H1 (cell line): ENCODE data around the gene TMEM134. TPM values are rescaled to one million over a fixed set of nuclear protein-coding genes. Genes with fewer than 3 reads are reported as not detected.

Source experiments
- CTCF ChIA-PET: fragments of 300-600 bp; sonication (Branson Sonifier 250); formaldehyde crosslinking; loops from one replicate; lab custom pipeline; 2021; ENCODE audit not compliant: partially characterized antibody; lab: Charles Lee
- POLR2A ChIA-PET: fragments of 300-600 bp; sonication (Branson Sonifier 250); formaldehyde crosslinking; loops from one replicate; lab custom pipeline; 2021; ENCODE audit warnings: inconsistent platforms; ENCODE audit not compliant: partially characterized antibody; lab: Charles Lee
- DNase-seq, 2 experiments: peaks; one replicate each; pipeline versions ENCODE4 v3.0.0 to v3.0.0-alpha.2; 2010 to 2022; ENCODE audit warnings: low spot score in 2 of 2, low read depth in 1 of 2, mixed read lengths in 1 of 2
- FAIRE-seq: peaks from 2 replicates; lab custom pipeline; 2011; peaks lifted over from hg19 to GRCh38; lab: Jason Lieb, UNC
- H2AFZ ChIP-seq: 2 replicates; pipeline ENCODE4 v1.8.1; 2012; ENCODE audit warnings: low read length, inconsistent platforms
- H2AK5ac ChIP-seq: 2 replicates; pipeline ENCODE4 v1.6.1; 2013; ENCODE audit warnings: low read depth, low read length
- H2BK120ac ChIP-seq: replicated peaks from 2 replicates; pipeline ENCODE3; 2013; ENCODE audit warnings: low read depth, low read length, inconsistent platforms
- H2BK12ac ChIP-seq: 2 replicates; pipeline ENCODE4 v1.6.1; 2013; ENCODE audit warnings: low read depth, low read length
- H2BK15ac ChIP-seq: 2 replicates; pipeline ENCODE4 v1.6.1; 2013; ENCODE audit warnings: low read length
- H2BK20ac ChIP-seq: 2 replicates; pipeline ENCODE4 v1.6.1; 2013; ENCODE audit warnings: low read length
- H2BK5ac ChIP-seq: 2 replicates; pipeline ENCODE4 v1.6.1; 2013; ENCODE audit warnings: low read depth, low read length
- H3K14ac ChIP-seq: 2 replicates; pipeline ENCODE4 v1.6.1; 2013; ENCODE audit warnings: inconsistent platforms; ENCODE audit not compliant: insufficient read length
- H3K18ac ChIP-seq: 2 replicates; pipeline ENCODE4 v1.6.1; 2013; ENCODE audit warnings: low read length; ENCODE audit errors: extremely low read depth
- H3K23ac ChIP-seq: 2 replicates; pipeline ENCODE4 v1.6.1; 2013; ENCODE audit warnings: inconsistent platforms; ENCODE audit not compliant: insufficient read length
- H3K23me2 ChIP-seq: 2 replicates; pipeline ENCODE4 v1.6.1; 2013; ENCODE audit warnings: low read depth, low read length
- H3K27ac ChIP-seq: 2 replicates; pipeline ENCODE4 v1.6.1; 2011; ENCODE audit warnings: low read depth, low read length, inconsistent platforms
- H3K27me3 ChIP-seq, 4 experiments: replicated peaks in 1 of 4; 1 replicate in 1 of 4; 2 replicates in 3 of 4; pipeline versions ENCODE4 v1.6.1 to v1.8.1; 2011 to 2013; ENCODE audit warnings: low read length in 3 of 4, mild to moderate bottlenecking in 3 of 4, inconsistent platforms in 2 of 4, mixed read lengths in 2 of 4, moderate library complexity in 1 of 4; ENCODE audit not compliant: control insufficient read depth in 3 of 4, insufficient read depth in 3 of 4; ENCODE audit errors: extremely low read depth in 1 of 4
- H3K36me3 ChIP-seq, 4 experiments: 2 replicates each; pipeline versions ENCODE4 v1.6.1 to v1.8.1; 2011 to 2013; ENCODE audit warnings: mild to moderate bottlenecking in 4 of 4, low read length in 3 of 4, moderate library complexity in 2 of 4, control low read depth in 1 of 4, inconsistent platforms in 1 of 4; ENCODE audit not compliant: insufficient read depth in 4 of 4, control insufficient read depth in 2 of 4
- H3K4ac ChIP-seq: replicated peaks from 2 replicates; pipeline ENCODE3; 2013; ENCODE audit warnings: low read length, low read depth, mixed read lengths, inconsistent platforms; ENCODE audit not compliant: insufficient read length
- H3K4me1 ChIP-seq, 4 experiments: replicated peaks in 1 of 4; 1 replicate in 1 of 4; 2 replicates in 3 of 4; pipeline versions ENCODE4 v1.6.1 to v1.8.1; 2011 to 2013; ENCODE audit warnings: low read length in 3 of 4, inconsistent platforms in 2 of 4, mixed read lengths in 1 of 4; ENCODE audit not compliant: insufficient read depth in 4 of 4, control insufficient read depth in 3 of 4
- H3K4me2 ChIP-seq, 2 experiments: 2 replicates each; pipeline versions ENCODE4 v1.6.1 to v1.8.1; 2011 to 2013; ENCODE audit warnings: low read depth in 2 of 2, low read length in 2 of 2, control low read depth in 1 of 2, inconsistent platforms in 1 of 2, mild to moderate bottlenecking in 1 of 2; ENCODE audit not compliant: insufficient read depth in 1 of 2
- H3K4me3 ChIP-seq, 4 experiments: fragments of 200-600, 300-600 bp in 1 of 4; sonication (generic), shearing (Covaris generic), sonication (Bioruptor Twin) in 1 of 4; 2 replicates each; pipeline versions ENCODE4 v1.5.1 to v1.8.1; 2011 to 2016; ENCODE audit warnings: low read length in 4 of 4, low read depth in 3 of 4, control low read depth in 2 of 4, inconsistent platforms in 2 of 4, mild to moderate bottlenecking in 2 of 4, mixed read lengths in 1 of 4, moderate library complexity in 1 of 4; ENCODE audit not compliant: insufficient read depth in 2 of 4; ENCODE audit errors: extremely low read depth in 1 of 4
- H3K56ac ChIP-seq: replicated peaks from 2 replicates; pipeline ENCODE3; 2013; ENCODE audit warnings: low read depth, mild to moderate bottlenecking, mixed read lengths, low read length, inconsistent platforms; ENCODE audit not compliant: insufficient read length
- H3K79me1 ChIP-seq: 2 replicates; pipeline ENCODE4 v1.6.1; 2013; ENCODE audit warnings: low read depth, low read length, control low read depth
- H3K79me2 ChIP-seq, 2 experiments: 2 replicates each; pipeline versions ENCODE4 v1.6.1 to v1.8.1; 2012 to 2013; ENCODE audit warnings: low read length in 2 of 2, mild to moderate bottlenecking in 2 of 2, inconsistent platforms in 1 of 2; ENCODE audit not compliant: insufficient read depth in 2 of 2, control insufficient read depth in 1 of 2
- H3K9ac ChIP-seq, 4 experiments: replicated peaks in 1 of 4; 1 replicate in 1 of 4; 2 replicates in 3 of 4; pipeline versions ENCODE4 v1.6.1 to v1.8.1; 2011 to 2013; ENCODE audit warnings: low read depth in 3 of 4, low read length in 3 of 4, control low read depth in 2 of 4, mild to moderate bottlenecking in 2 of 4, moderate library complexity in 2 of 4, inconsistent platforms in 1 of 4; ENCODE audit errors: extremely low read depth in 1 of 4
- H3K9me3 ChIP-seq, 2 experiments: 2 replicates each; pipeline versions ENCODE4 v1.6.1 to v1.8.1; 2012 to 2013; ENCODE audit warnings: mild to moderate bottlenecking in 2 of 2, moderate library complexity in 2 of 2, control low read depth in 1 of 2, inconsistent platforms in 1 of 2, low read depth in 1 of 2, low read length in 1 of 2, mixed read lengths in 1 of 2; ENCODE audit not compliant: insufficient read depth in 2 of 2
- H4K20me1 ChIP-seq, 2 experiments: replicated peaks in 1 of 2; 2 replicates each; pipeline versions ENCODE3 to v1.8.1; 2011 to 2013; ENCODE audit warnings: inconsistent platforms in 2 of 2, low read length in 2 of 2, mild to moderate bottlenecking in 1 of 2; ENCODE audit not compliant: insufficient read depth in 2 of 2, control insufficient read depth in 1 of 2
- H4K5ac ChIP-seq: 2 replicates; pipeline ENCODE4 v1.6.1; 2013; ENCODE audit warnings: low read length, low read depth, mixed read lengths, inconsistent platforms; ENCODE audit not compliant: insufficient read length
- H4K8ac ChIP-seq: 2 replicates; pipeline ENCODE4 v1.8.0; 2013; ENCODE audit warnings: mild to moderate bottlenecking, moderate library complexity, low read length, inconsistent platforms; ENCODE audit not compliant: insufficient read depth; ENCODE audit errors: extremely low read depth
- H4K91ac ChIP-seq: replicated peaks from 2 replicates; pipeline ENCODE3; 2013; ENCODE audit warnings: low read length, mixed read lengths, inconsistent platforms; ENCODE audit not compliant: insufficient read length
- CREB1 ChIP-seq: IDR thresholded peaks from 2 replicates; pipeline ENCODE4 v1.6.1; 2012; ENCODE audit warnings: inconsistent platforms
- EGR1 ChIP-seq: IDR thresholded peaks from 2 replicates; pipeline ENCODE4 v1.6.1; 2011; ENCODE audit warnings: low read depth, low read length, borderline replicate concordance
- GTF2F1 ChIP-seq: IDR thresholded peaks from 2 replicates; pipeline ENCODE4 v1.6.1; 2012; ENCODE audit warnings: low read depth, low read length, improper control_type of control experiment, borderline replicate concordance
- KDM5A ChIP-seq: fragments of 200-600 bp; IDR thresholded peaks from 2 replicates; pipeline ENCODE4 v1.7.1; 2012; ENCODE audit warnings: mild to moderate bottlenecking, low read length, inconsistent platforms, mixed read lengths
- MAFK ChIP-seq: IDR thresholded peaks from 2 replicates; pipeline ENCODE4 v1.6.1; 2012; ENCODE audit warnings: low read depth, mild to moderate bottlenecking, improper control_type of control experiment, low read length
- POU5F1 ChIP-seq: IDR thresholded peaks from 2 replicates; pipeline ENCODE4 v1.6.1; 2011; ENCODE audit warnings: low read depth, mild to moderate bottlenecking, low read length, moderate library complexity
- RFX5 ChIP-seq: IDR thresholded peaks from 2 replicates; pipeline ENCODE4 v1.6.1; 2011; ENCODE audit warnings: low read depth, low read length, improper control_type of control experiment, borderline replicate concordance
- SIX5 ChIP-seq: IDR thresholded peaks from 2 replicates; pipeline ENCODE4 v1.6.1; 2011; ENCODE audit warnings: mild to moderate bottlenecking, low read depth, low read length
- SRF ChIP-seq: IDR thresholded peaks from 2 replicates; pipeline ENCODE4 v1.6.1; 2011; ENCODE audit warnings: mild to moderate bottlenecking, low read depth, low read length, moderate library complexity
- SUZ12 ChIP-seq: fragments of 200-600 bp; sonication (generic); IDR thresholded peaks from 2 replicates; pipeline ENCODE4 v1.6.1; 2012; ENCODE audit warnings: mild to moderate bottlenecking, inconsistent platforms, low read length, moderate library complexity, mixed read lengths
- TEAD4 ChIP-seq: IDR thresholded peaks from 2 replicates; pipeline ENCODE4 v1.6.1; 2012; ENCODE audit warnings: low read depth, low read length, inconsistent platforms, mixed read lengths
- WGBS, 2 experiments: shearing (Covaris generic) in 1 of 2; methylation state at CpG; one replicate each; pipeline versions ENCODE4 v1.1.6 to v1.1.7; 2013 to 2015; ENCODE audit warnings: low lambda C conversion rate in 2 of 2, mixed read lengths in 2 of 2, inconsistent platforms in 1 of 2, low coverage in 1 of 2, missing lambda C conversion rate in 1 of 2; ENCODE audit not compliant: insufficient replicate concordance in 2 of 2, insufficient coverage in 1 of 2, insufficient read length in 1 of 2; ENCODE audit errors: extremely low coverage in 1 of 2, missing lambda C conversion rate in 1 of 2; 5-methylcytosine and 5-hydroxymethylcytosine counted together
- polyA plus RNA-seq, 7 experiments: library from polyadenylated mRNA; depleted of rRNA in 3 of 7; stranded (reverse) in 5 of 7; unstranded in 2 of 7; fragments of >200 nt in 5 of 7; fragments of 200-250 nt in 2 of 7; gene quantifications; 1 replicate in 5 of 7; 2 replicates in 1 of 7; 4 replicates in 1 of 7; pipeline versions ENCODE4 v1.2.1 to v1.2.3, GENCODE V29; 2011 to 2013; ENCODE audit warnings: missing spikeins in 2 of 7, mixed read lengths in 2 of 7
- total RNA-seq: library from RNA; stranded (reverse); fragmentation: NEBNext Ultra II Directional; extraction: Animal tissue kit (Norgen Biotek cat#: 25700); gene quantifications from 2 replicates; pipeline ENCODE4 v1.2.1, GENCODE V29; 2021

TMEM134 gene
- total and polyA plus RNA-seq, 2 of the 8 experiments (the other 6 are each of a cell fraction or from before 2014, with no cell fraction given) = 32.4 to 229 TPM

- peak overlapping the region; percentile 36; the same call in 1 of the 2 replicates for H4K8ac ChIP-seq
- no peaks in the 10 kb centered on the region for H3K9me3 ChIP-seq
- 0 out of 2 replicates have a peak overlapping the region, but pooled peaks have one; percentile 46 for H2BK15ac ChIP-seq
- H3K4me3 ChIP-seq = no peak overlapping the region
- H3K23me2 ChIP-seq = no peaks in the 10 kb centered on the region
- no peaks in the 10 kb centered on the region for H3K36me3 ChIP-seq
- H3K79me1 ChIP-seq = no peaks in the 10 kb centered on the region
- H3K18ac ChIP-seq = peak overlapping the region; percentile 19; the same call in 1 of the 2 replicates
- no peak overlapping the region for H2BK12ac ChIP-seq
- no peak overlapping the region for H3K14ac ChIP-seq
- no peak overlapping the region for H4K91ac ChIP-seq
- H3K27ac ChIP-seq = no peak overlapping the region
- no peak for TF ChIP-seq POU5F1
- no peak for TF ChIP-seq EGR1
- TF ChIP-seq GTF2F1 = no peak
- no peak for TF ChIP-seq CREB1
- TF ChIP-seq SRF = no peak
- no peak for TF ChIP-seq KDM5A
- no peak for TF ChIP-seq MAFK
- TF ChIP-seq SUZ12 = no peak
- TF ChIP-seq RFX5 = no peak
- no peak for TF ChIP-seq TEAD4
- TF ChIP-seq SIX5 = no peak
- H2BK5ac ChIP-seq = no peak overlapping the region
- H2AK5ac ChIP-seq = no peak overlapping the region
- CTCF ChIA-PET = interaction anchor here (1.0 to 2.1 kb wide), 6 partner anchors 9 to 49 kb away, joined by 3 to 8 read pairs (median 4); partner anchors contain the start of gene PPP1CA
- no peaks in the 10 kb centered on the region for H4K20me1 ChIP-seq
- H4K5ac ChIP-seq = no peak overlapping the region
- no peak overlapping the region for H3K4me2 ChIP-seq
- no peak overlapping the region for H3K56ac ChIP-seq
- DNase-seq (no peak), FAIRE-seq (no peak)
- WGBS, 2 experiments = 92% methylated on average over 22 of the region's 25 CpGs; no CpG with 5 or more reads in 1 of the 2 experiments
- H3K27me3 ChIP-seq = no peaks in the 10 kb centered on the region
- no peaks in the 10 kb centered on the region for H3K4me1 ChIP-seq
- no peak overlapping the region for H3K4ac ChIP-seq
- H2BK120ac ChIP-seq = no peak overlapping the region
- no peak overlapping the region for H2AFZ ChIP-seq
- no peak overlapping the region for H2BK20ac ChIP-seq
- H3K23ac ChIP-seq = no peak overlapping the region
- H3K9ac ChIP-seq = no peak overlapping the region
- POLR2A ChIA-PET = interaction anchor here (1.2 to 2.2 kb wide), 8 partner anchors 8 to 23 kb away, joined by 3 to 15 read pairs (median 7); partner anchors contain the start of genes CORO1B, PTPRCAP and RPS6KB2
- H3K79me2 ChIP-seq = no peaks in the 10 kb centered on the region
These were observed 18.0 kb downstream of the TMEM134 start for GRCh38 chr11:67450796-67451657.
